Hematopoietic multipotent progenitor cell treated with erythropoietin and hydrocortisone succinate and interleukin-3 and kit ligand, for 4 days (in vitro differentiated cells): Measurements from ENCODE around the gene CCDC85C.

Experiments
- DNase-seq: peaks from one replicate; pipeline ENCODE4 v3.0.0-alpha.2; 2015

Gene CCDC85C

DNA sequence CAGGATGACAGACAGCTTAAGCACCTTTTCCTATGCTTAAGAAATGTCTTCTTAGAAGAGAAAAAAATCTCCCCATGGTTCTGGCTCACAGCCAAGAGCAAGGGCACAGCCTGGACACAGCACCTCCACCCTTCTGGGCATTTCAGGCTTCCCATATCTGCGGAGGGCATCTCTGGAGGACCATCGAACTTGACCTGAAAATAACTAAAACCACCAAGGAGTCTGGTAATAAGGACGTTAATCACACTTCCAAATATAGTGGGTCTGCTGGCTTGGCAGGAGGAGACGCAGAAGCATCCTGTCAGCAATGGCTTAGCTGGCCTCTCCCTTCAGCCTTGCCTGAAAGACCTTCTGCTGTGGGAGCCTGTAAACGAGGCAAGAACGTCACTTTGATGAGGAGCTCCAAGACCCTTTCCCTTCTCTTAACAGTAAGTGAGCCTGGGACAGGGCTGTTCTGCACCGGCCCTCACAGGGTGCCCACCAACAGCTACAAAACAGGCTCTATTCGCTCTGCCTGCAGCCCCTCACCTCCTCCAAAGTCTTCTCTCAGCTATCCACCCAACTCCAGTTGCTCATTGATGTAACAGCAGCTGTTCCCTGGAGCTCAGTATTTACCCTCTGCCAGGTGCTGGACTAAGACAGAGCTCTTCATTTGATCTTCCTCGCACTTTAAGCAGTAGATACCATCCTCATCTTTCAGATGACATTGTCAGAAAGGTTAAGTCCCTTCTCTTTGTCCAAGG lies 136.5 kb downstream of the CCDC85C start:
- DNase-seq = no peak

DNA sequence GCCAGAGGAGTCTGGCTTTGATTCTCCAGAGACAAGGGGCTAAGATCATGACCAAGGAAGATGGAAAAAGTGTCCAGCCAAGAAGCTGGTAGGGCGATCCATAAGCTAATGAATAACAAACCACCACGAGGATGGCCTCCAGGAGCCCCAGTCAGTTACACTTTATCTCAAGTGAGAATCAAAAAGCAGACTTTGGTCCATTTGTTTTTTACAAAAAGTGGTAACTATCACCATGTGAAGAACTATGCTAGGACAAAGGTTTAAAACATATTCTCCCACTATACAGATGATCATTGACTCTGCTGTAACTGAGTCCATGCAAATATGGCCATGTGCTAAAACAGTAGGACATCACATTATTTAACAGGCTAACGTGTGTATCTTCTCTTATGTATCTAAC lies 137.2 kb downstream of the CCDC85C start:
- no peak for DNase-seq

DNA sequence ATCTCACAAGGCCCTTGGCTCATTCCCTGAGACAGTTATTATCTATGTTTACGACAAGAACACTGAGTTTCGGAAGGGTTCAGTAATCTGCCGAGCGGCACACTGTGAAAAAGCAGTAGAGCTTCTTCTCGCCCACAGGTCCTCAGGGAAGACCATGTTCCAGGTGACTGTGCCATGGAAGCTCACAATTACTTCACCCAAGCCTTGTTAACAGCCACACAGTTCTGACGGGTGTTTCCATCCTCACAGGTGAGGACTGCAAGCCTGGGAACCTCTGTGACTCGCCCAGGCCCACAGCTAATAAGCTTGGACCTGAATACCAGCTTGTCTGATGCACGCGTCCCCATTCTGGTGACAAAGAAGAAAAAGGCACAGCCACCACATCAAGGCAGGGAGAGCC lies 138.7 kb downstream of the CCDC85C start:
- DNase-seq = no peak

DNA sequence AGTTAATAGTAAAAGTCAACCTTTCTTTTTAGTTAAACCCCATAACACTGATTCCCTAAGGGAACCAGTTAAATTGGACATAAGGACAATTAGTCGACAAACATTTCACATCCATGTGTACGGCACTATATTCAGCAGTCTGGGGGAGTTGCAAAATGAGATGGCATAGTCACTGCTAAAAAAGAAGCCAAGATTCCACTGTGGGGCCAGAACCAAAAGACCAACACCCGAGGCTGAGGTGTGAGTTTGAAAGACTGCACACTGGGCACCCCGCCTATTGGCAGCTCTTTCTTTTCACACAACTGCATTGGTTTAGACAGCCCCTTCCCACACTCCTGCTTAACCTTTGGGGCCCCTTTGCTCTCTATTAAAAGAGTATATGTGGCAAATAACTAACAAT lies 140.0 kb downstream of the CCDC85C start:
- DNase-seq = no peak

DNA sequence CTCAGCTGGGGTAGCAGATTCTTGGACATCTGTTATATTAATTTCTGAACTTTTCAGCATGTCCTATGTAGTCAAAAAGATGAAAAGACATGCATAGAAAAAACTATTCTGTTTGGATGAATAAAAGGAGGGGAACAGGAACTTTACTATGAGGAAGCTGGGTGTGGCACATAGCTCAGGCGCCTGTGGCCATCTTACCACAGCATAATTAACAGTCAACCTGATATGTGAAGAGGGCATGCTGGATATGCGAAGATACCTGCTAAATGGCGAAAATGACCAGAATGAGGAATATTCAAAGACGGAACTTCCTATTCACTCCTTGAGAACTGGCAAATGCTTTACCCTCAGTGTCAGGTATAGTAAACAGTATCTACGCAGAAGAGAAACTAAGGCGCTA lies 141.8 kb downstream of the CCDC85C start:
- peak; percentile 36 for DNase-seq

DNA sequence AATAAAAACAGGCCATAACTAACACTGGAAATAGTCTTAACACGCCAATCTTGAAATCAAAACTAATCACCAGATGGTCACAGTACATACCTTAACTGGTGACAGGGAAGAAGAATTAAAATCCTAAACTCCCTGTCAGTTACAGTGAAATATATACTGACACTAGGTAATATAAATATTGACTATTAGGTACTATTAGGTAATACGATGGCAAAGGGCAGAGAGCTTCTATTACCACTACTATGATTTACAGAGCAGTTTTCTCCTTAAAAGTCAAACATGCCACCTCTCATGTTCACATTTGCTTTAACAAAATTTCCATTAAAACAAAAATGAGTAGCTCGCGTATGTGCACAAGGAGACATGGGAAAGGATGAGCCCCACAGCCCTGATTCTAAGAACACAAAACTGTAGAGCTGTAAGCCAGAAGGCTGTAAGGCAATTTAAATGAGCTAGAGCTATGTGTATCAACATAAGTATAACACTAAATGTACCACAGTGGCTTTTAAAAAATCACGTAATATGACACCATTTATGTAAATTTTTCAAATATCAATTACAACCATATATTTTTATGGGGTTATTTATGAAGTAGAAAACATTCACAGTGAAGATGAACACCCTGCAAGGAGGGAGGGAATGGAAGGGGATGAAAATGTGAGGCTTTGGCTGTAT lies 142.5 kb downstream of the CCDC85C start:
- no peak for DNase-seq

DNA sequence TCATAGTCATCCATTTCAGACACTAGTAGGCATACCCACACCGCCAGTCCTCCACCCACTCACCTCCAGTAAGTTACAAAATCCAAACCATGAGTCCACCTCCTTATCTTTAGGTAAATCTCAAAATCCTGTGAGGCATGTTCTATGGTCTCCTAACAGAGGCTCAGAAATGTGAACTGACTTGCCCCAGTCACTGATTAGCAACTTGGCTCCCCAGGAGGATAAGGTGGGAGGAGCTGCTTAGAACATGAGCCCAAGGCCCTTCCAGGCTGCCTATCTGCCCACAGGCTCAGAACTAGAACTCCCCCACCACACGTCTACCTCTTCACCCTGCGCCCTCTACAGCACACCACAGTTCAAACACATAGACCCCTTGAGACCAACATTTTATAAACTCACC lies 143.2 kb downstream of the CCDC85C start:
- peak; percentile 60 for DNase-seq

DNA sequence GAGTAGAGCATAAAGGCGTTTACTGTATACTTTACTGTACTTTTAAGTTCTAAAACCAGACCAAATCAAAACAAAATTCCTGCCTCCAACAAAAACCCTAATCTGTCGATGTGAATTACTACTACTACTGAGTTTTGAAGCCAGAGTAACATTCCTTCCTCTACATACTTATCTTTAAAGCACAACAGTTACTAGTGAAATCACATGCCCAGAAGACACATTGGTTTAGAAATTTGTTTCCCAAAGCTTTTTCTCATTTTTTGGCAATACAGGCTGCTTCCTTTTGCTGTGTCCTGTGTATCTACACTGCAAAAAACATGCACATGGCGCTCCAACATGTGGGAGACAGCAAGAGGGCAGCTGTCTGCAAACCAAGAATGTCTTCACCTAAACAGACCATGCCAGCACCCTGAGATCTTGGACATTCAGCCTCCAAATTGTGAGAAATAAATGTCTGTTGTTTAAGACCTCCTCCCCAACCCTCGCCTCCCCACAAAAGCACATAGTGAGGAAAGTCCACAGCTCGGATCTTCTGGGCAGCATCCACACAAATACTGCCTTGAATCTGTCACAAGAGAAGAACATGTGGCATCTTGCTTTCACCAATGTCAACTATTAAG lies 144.4 kb downstream of the CCDC85C start:
- DNase-seq = no peak

DNA sequence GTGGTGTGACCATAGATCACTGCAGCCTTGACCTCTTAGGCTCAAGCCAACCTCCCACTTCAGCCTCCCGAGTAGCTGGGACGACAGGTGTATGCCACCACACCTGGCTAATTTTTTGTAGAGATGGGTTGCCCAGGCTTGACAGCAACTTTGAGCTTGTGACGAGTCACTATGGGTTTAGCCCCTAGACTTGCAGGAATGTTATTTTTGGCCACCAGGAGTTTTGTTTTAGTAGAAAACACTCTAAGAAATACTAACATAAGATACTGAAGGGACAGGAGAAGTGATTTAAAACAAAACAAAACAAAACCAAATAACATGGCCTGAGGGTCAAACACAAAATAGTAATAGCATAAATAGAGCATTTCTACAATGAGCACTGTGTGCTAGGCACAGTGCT lies 149.8 kb downstream of the CCDC85C start:
- no peak for DNase-seq

DNA sequence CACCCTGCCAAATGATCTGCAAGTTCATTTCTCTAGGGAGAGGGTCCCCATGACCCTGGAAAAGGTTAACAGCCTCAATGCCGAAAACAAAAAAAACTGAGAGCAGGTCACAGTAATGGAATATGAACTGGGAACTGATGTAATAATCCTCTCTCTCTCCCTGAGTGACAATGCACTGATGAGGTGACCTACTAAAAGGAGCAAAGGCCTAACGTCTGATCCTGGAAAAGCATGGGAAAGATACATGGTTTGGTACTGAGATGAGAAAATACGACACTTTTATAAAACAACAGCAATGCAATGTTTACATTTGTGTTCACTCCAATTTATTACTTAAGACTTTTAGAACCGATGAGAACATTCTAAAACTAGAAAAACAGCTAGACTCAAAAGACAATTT lies 151.0 kb downstream of the CCDC85C start:
- no peak for DNase-seq

DNA sequence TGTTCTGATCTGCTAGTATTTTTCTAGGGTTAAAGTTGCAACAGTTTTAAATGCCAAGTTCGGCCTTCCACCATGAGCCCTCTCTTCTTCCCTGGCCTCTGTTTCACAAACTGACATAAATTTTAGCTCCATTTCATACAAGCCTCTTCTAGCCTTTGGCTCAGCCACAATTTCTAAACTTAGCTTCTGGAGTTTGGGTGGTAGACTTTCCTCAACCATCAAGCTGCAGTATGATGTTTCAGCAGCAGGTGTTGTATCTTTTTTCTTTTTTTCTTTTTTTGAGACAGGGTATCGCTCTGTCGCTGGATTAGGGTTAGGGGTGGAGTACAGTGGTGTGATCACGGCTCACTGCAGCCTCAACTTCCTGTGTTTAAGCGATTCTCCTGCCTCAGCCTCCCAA lies 152.8 kb downstream of the CCDC85C start:
- DNase-seq = no peak

DNA sequence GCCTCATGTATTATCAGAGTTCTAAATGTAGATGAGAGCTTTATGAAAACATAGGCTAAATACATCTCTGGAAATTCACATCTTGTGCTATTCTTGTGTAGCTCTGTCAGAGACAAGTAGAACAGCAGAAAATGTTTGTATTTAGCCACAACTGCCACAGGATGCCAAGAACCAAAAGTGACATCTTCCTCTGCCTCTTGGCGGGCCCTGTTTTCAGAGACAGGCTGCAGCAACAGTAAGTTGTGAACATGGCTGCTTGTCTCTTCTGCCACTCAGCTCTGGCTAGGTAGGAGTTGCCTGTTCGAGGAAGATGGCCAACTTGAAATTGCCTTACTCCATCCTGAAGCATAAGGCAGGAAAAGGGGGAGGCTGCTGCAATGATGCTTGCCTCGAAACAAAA lies 153.7 kb downstream of the CCDC85C start:
- no peak for DNase-seq
